Uterus (tissue), 2 donors: ENCODE measurements around the gene TPRG1L.

Experiments used
- CTCF ChIP-seq, 4 experiments: fragments of 200-600 bp in 2 of 4; fragments of 450-650 bp in 2 of 4; sonication (generic) in 2 of 4; IDR thresholded peaks; one replicate each; pipeline ENCODE4 v1.5.1; 2016 to 2019; ENCODE audit warnings: antibody characterized with exemption in 4 of 4, mild to moderate bottlenecking in 2 of 4, moderate library complexity in 1 of 4
- POLR2A ChIP-seq, 2 donors: fragments of 450-650 bp; IDR thresholded peaks; one replicate each; pipeline ENCODE4 v1.6.1; 2016; ENCODE audit warnings: antibody characterized with exemption in 2 of 2, mild to moderate bottlenecking in 1 of 2, moderate library complexity in 1 of 2

- TF ChIP-seq CTCF (IDR thresholded peaks at IDR 0.05) (no peak), POLR2A (IDR thresholded peaks at IDR 0.05) (no peak)
Measured at GRCh38 chr1:3641046-3641760, 16.4 kb downstream of the TPRG1L start.
